Transverse colon (tissue), 4 donors: ENCODE results near the gene SERPINB1. TPM values are rescaled to one million over a fixed set of nuclear protein-coding genes. Genes with fewer than 3 reads are reported as not detected.

Experiments
- DNase-seq: peaks from one replicate; pipeline ENCODE4 v3.0.0-alpha.2; 2019
- H3K27ac ChIP-seq, 4 donors: fragments of 200-600 bp; sonication (generic); 2 replicates each; pipeline ENCODE4 v1.5.1; 2016 to 2018; ENCODE audit warnings: inconsistent platforms in 4 of 4
- H3K27me3 ChIP-seq: fragments of 200-600 bp; sonication (generic); 2 replicates; pipeline ENCODE4 v1.5.1; 2017; ENCODE audit warnings: inconsistent platforms
- H3K36me3 ChIP-seq, 4 donors: fragments of 200-600 bp; sonication (generic); 2 replicates each; pipeline ENCODE4 v1.5.1; 2017 to 2019; ENCODE audit warnings: inconsistent platforms in 4 of 4
- H3K4me1 ChIP-seq, 4 donors: fragments of 200-600 bp; sonication (generic); 2 replicates each; pipeline ENCODE4 v1.5.1; 2017 to 2020; ENCODE audit warnings: inconsistent platforms in 4 of 4
- H3K4me3 ChIP-seq, 4 donors: fragments of 200-600 bp; sonication (generic); 1 replicate in 1 of 4; 2 replicates in 3 of 4; pipeline versions ENCODE4 v1.5.1 to v1.6.1; 2017 to 2019; ENCODE audit warnings: inconsistent platforms in 4 of 4
- H3K9me3 ChIP-seq, 2 donors: fragments of 200-600 bp; sonication (generic); 2 replicates each; pipeline ENCODE4 v1.5.1; 2017 to 2019; ENCODE audit warnings: inconsistent platforms in 2 of 2
- EP300 ChIP-seq: sonication (generic); formaldehyde crosslinking; IDR thresholded peaks from one replicate; pipeline ENCODE4 v1.6.1; 2017; ENCODE audit warnings: antibody characterized with exemption, low read depth
- POLR2A ChIP-seq: fragments of 450-650 bp; IDR thresholded peaks from one replicate; pipeline ENCODE4 v1.6.1; 2016; ENCODE audit warnings: antibody characterized with exemption, mild to moderate bottlenecking, moderate library complexity
- POLR2AphosphoS5 ChIP-seq, 3 donors: sonication (generic); formaldehyde crosslinking; IDR thresholded peaks; one replicate each; pipeline ENCODE4 v1.6.1; 2016; ENCODE audit warnings: antibody characterized with exemption in 3 of 3
- WGBS, 2 donors: methylation state at CpG; one replicate each; pipeline ENCODE4 v1.1.5; 2018; ENCODE audit warnings: low coverage in 1 of 2; 5-methylcytosine and 5-hydroxymethylcytosine counted together
- in situ Hi-C, 4 donors: fragments of 200-750 bp; cut with MboI; loops; one replicate each; pipeline versions ENCODE4 v1.15.0 to v1.15.1; 2017; ENCODE audit warnings: low sequenced_read_pairs in 3 of 4, low pct_ligation_motif_present in 1 of 4, low pct_unique_long_range_greater_than_20kb in 1 of 4
- intact Hi-C: fragments of 100-400 bp; cut with DNase I; formaldehyde crosslinking; loops from one replicate; pipeline ENCODE4 v1.15.1; 2023; ENCODE audit warnings: low total_unique reads
- total RNA-seq, 4 donors: library from RNA; depleted of rRNA; stranded (reverse); fragments of >200 nt; gene quantifications; one replicate each; pipeline ENCODE4 v1.1.0, GENCODE V29; 2016
- TF ChIP-seq, protein P1 (sequence below), 5 experiments: fragments of 200-600 bp in 3 of 5; fragments of 450-650 bp in 2 of 5; sonication (generic) in 3 of 5; IDR thresholded peaks; 1 replicate in 2 of 5; 2 replicates in 3 of 5; pipeline ENCODE4 v1.5.1; 2016 to 2017; ENCODE audit warnings: antibody characterized with exemption in 5 of 5, inconsistent platforms in 3 of 5, mild to moderate bottlenecking in 2 of 5, moderate library complexity in 1 of 5

Gene SERPINB1
- total RNA-seq, 4 donors from 2014 or later: 22.3 to 140 (median 88.4) TPM

DNA sequence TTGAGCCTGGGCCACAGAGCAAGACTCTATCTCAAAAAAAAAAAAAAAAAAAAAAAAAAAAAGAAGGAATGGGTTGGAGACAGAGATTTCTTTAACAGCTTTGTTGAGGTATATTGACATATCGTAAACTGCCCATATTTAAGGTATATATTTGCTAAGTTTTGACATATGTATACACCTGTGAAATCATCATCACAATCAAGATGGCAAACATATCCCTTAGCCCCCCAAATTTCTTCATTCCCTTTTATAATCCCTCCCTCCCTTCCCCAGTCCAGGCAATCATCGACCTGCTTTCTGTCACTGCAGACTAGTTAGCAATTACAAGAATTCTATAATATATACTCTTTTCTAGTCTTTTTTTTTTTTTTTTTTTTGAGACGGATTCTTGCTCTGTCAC lies 29.0 kb downstream of the SERPINB1 start:
- 71 to 82% methylated on average over 3 of the region's 3 CpGs for WGBS, 2 donors
- intact Hi-C loops: no loop called here
- Histone ChIP-seq H3K27ac (no peak overlapping the region), H3K9me3 (peaks cover 8 to 9% of the 10 kb centered on the region in 2 donors), H3K27me3 (no peaks in the 10 kb centered on the region), H3K4me1 (peaks cover 5 to 36% (median 6%) of the 10 kb centered on the region in 4 donors), H3K36me3 (no peaks in the 10 kb centered on the region), H3K4me3 (no peak overlapping the region)
- no peak for DNase-seq
- in situ Hi-C loops: no loop called here
- TF ChIP-seq, protein P1, sequence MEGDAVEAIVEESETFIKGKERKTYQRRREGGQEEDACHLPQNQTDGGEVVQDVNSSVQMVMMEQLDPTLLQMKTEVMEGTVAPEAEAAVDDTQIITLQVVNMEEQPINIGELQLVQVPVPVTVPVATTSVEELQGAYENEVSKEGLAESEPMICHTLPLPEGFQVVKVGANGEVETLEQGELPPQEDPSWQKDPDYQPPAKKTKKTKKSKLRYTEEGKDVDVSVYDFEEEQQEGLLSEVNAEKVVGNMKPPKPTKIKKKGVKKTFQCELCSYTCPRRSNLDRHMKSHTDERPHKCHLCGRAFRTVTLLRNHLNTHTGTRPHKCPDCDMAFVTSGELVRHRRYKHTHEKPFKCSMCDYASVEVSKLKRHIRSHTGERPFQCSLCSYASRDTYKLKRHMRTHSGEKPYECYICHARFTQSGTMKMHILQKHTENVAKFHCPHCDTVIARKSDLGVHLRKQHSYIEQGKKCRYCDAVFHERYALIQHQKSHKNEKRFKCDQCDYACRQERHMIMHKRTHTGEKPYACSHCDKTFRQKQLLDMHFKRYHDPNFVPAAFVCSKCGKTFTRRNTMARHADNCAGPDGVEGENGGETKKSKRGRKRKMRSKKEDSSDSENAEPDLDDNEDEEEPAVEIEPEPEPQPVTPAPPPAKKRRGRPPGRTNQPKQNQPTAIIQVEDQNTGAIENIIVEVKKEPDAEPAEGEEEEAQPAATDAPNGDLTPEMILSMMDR (IDR thresholded peaks at IDR 0.05): no peak
- TF ChIP-seq EP300 (no peak), POLR2A (no peak), POLR2AphosphoS5 (IDR thresholded peaks at IDR 0.05) (no peak)

DNA sequence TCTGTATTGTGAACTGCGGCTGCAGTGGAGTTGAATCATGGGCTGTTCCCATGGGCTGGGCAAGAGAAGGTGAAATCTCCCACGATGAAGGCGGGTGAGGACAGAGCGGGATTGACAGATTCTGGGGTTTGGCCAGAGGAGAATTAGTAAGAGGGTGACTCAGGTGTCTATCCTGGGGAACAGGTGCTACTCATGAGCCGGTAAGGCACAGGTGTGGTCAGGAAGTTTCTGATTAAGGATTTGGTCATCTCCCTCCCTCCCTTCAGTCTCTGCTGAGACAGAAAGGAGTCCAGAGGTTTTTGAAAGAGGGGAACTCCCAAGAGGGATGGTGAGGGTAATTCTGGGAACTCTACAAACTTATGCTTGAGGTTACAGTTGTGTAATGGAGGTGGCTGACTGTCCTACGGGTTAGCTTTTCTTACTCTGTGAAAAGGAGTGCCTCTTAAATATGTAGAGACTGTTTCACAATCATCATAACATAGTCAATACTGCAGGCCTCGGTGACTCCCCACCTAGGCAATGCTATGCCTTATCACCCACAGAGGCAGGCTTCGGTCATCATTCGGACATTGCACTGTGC lies 31.5 kb downstream of the SERPINB1 start:
- no peaks in the 10 kb centered on the region for H3K9me3 ChIP-seq
- intact Hi-C loops: no loop called here
- no peak for TF ChIP-seq EP300
- peak; percentile 12 for TF ChIP-seq POLR2A
- peak in 1 of 3 donors; percentile 17 for TF ChIP-seq POLR2AphosphoS5 (IDR thresholded peaks at IDR 0.05)
- TF ChIP-seq, protein P1 (IDR thresholded peaks at IDR 0.05): no peak
- in situ Hi-C loops: no loop called here
- no peaks in the 10 kb centered on the region for H3K36me3 ChIP-seq
- no peaks in the 10 kb centered on the region for H3K27me3 ChIP-seq
- WGBS, 2 donors: 49 to 61% methylated on average over 5 to 9 of the region's 9 CpGs
- H3K27ac ChIP-seq: peak overlapping the region; percentile 52 to 72 (median 63)
- no peak overlapping the region for H3K4me3 ChIP-seq
- DNase-seq: peak; percentile 64
- H3K4me1 ChIP-seq: peaks cover 0 to 26% (median 2%) of the 10 kb centered on the region in 4 donors

DNA sequence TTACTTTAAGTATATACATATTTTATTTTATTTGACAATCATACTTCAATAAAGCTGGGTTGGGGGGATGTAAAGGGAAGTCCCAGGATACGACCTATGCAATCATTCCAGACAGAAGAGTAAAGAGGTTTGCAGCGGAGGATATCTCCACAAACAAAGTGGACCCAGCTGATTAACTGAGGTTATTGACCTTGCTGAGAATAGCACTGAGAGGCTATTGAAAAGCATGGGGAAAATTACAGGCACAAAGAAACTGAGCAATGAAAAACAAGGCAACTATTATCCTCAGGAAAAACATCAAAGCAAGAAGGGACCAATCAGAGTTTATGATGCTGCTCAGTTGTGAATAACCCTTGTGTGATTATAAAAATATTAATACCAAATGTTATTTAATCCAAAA lies 32.6 kb downstream of the SERPINB1 start:
- Histone ChIP-seq H3K4me1 (peaks cover 0 to 26% (median 2%) of the 10 kb centered on the region in 4 donors), H3K4me3 (no peak overlapping the region), H3K27me3 (no peaks in the 10 kb centered on the region), H3K9me3 (no peaks in the 10 kb centered on the region), H3K27ac (peak overlapping the region in 2 of 4 donors; percentile 68 to 72), H3K36me3 (no peaks in the 10 kb centered on the region)
- TF ChIP-seq, protein P1 (IDR thresholded peaks at IDR 0.05): no peak
- TF ChIP-seq POLR2A (no peak), EP300 (no peak), POLR2AphosphoS5 (IDR thresholded peaks at IDR 0.05) (no peak)
- in situ Hi-C loops (no loop called here), intact Hi-C loops (no loop called here)
- 56 to 68% methylated on average over 2 of the region's 2 CpGs for WGBS, 2 donors
- no peak for DNase-seq

DNA sequence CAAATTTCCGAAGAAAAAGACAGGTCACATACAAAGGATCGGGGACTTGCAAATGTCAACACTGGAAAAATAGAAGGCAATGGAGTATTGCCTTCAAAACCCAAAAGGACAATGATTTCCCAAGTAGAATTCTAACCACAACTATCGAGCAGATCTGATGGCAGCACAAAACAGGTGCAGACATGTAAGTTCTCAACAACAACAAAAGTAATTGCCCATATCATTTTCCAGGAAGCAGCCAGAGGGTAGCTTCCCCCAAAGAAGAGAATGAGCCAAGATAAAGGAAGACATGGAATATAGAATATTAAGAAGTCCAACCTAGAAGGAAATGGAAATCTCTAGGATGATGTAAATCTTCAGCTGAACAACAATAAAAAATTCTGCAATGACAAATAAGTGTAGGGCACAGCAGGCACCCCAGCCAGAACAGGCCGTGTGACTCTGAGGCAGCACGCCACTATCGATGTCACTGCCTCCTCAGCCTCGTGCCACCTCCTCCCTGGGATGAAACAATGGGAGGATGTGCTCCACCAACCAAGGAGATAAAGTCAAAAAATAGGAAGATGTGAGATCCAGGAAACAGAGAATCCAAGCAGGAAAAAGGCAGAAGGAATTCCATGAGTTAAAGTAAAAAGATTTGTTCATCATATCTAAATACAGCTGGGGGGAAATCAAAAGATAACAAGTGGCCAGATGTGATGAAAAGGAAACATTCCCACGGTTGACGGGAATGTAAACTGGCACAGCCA lies 34.1 kb downstream of the SERPINB1 start:
- no peak for DNase-seq
- intact Hi-C loops: no loop called here
- in situ Hi-C loops: no loop called here
- WGBS, 2 donors: 73% methylated on average over 9 of the region's 9 CpGs
- TF ChIP-seq POLR2AphosphoS5 (IDR thresholded peaks at IDR 0.05) (no peak), POLR2A (no peak), EP300 (no peak)
- TF ChIP-seq, protein P1 (IDR thresholded peaks at IDR 0.05): no peak
- no peaks in the 10 kb centered on the region for H3K9me3 ChIP-seq
- no peaks in the 10 kb centered on the region for H3K27me3 ChIP-seq
- H3K27ac ChIP-seq: no peak overlapping the region
- peaks cover 0 to 26% (median 2%) of the 10 kb centered on the region in 4 donors for H3K4me1 ChIP-seq
- H3K36me3 ChIP-seq: no peaks in the 10 kb centered on the region
- no peak overlapping the region for H3K4me3 ChIP-seq
